Cardiac fibroblast (primary cell): ENCODE data around the gene SETD2.
"Not testable (repeated sequence)": the region's sequence is repeated elsewhere in the genome, so short reads cannot be mapped to it uniquely, and the experiment has no call there.

Experiments used
- DNase-seq, 2 donors: peaks; one replicate each; pipeline versions ENCODE4 v3.0.0 to v3.0.0-alpha.2; 2010; ENCODE audit warnings: low read depth in 2 of 2
- H3K4me3 ChIP-seq, 2 donors: replicated peaks in 1 of 2; 1 replicate in 1 of 2; 2 replicates in 1 of 2; pipeline ENCODE4 v1.5.1; 2011; ENCODE audit warnings: low read depth in 2 of 2, low read length in 2 of 2, mild to moderate bottlenecking in 2 of 2, moderate library complexity in 1 of 2
- CTCF ChIP-seq: IDR thresholded peaks from one replicate; pipeline ENCODE4 v1.5.1; 2011; ENCODE audit warnings: low read depth, mild to moderate bottlenecking, low read length, inconsistent platforms

SETD2 gene

GRCh38 chr3:47041114-47041513, 122.8 kb downstream of the SETD2 start:
- no peak for TF ChIP-seq CTCF
- DNase-seq = no peak
- H3K4me3 ChIP-seq = no peak overlapping the region

- H3K4me3 ChIP-seq, DNase-seq: not testable (repeated sequence)
These were observed 126.6 kb downstream of the SETD2 start for GRCh38 chr3:47037302-47037701.

- no peak for DNase-seq
These were observed 127.8 kb downstream of the SETD2 start for GRCh38 chr3:47036145-47036544.

GRCh38 chr3:47035645-47036044, 128.3 kb downstream of the SETD2 start:
- no peak for TF ChIP-seq CTCF
- no peak for DNase-seq
- H3K4me3 ChIP-seq = no peak overlapping the region

More at GRCh38 chr3:47036145-47036544, 127.8 kb downstream of the SETD2 start:
- no peak for TF ChIP-seq CTCF
- no peak overlapping the region for H3K4me3 ChIP-seq

GRCh38 chr3:47034868-47035489, 128.9 kb downstream of the SETD2 start:
- no peak for TF ChIP-seq CTCF
- no peak overlapping the region for H3K4me3 ChIP-seq
- no peak for DNase-seq

GRCh38 chr3:47031041-47031440, 132.9 kb downstream of the SETD2 start:
- DNase-seq, H3K4me3 ChIP-seq: not testable (repeated sequence)

- no peak for TF ChIP-seq CTCF
- DNase-seq = no peak
- H3K4me3 ChIP-seq = no peak overlapping the region
These were observed 135.2 kb downstream of the SETD2 start for GRCh38 chr3:47028667-47029066.

- TF ChIP-seq CTCF = no peak
- H3K4me3 ChIP-seq = no peak overlapping the region
- no peak for DNase-seq
These were observed 135.8 kb downstream of the SETD2 start for GRCh38 chr3:47028146-47028545.

- not testable (repeated sequence) for H3K4me3 ChIP-seq, DNase-seq
These were observed 137.5 kb downstream of the SETD2 start for GRCh38 chr3:47026432-47026831.
